Activated T-cell treated with anti-CD3 and anti-CD28 coated beads for 24 hours (primary cell): ENCODE measurements around the gene VIPR2.
"Not testable (repeated sequence)": the region's sequence is repeated elsewhere in the genome, so short reads cannot be mapped to it uniquely, and the experiment has no call there.

Experiments used
- DNase-seq: peaks from one replicate; pipeline ENCODE4 v3.0.0-alpha.2; 2020; ENCODE audit warnings: low read depth

VIPR2 gene

GRCh38 chr7:159091480-159092475 is 52.9 kb downstream of the VIPR2 start:
- DNase-seq, result no peak

- no peak for DNase-seq
Measured at GRCh38 chr7:159091041-159091440, 53.6 kb downstream of the VIPR2 start.

- DNase-seq, result no peak
Measured at GRCh38 chr7:159088016-159088865, 56.4 kb downstream of the VIPR2 start.

- DNase-seq, result no peak
Measured at GRCh38 chr7:159086301-159086925, 58.3 kb downstream of the VIPR2 start.

- no peak for DNase-seq
Measured at GRCh38 chr7:159084069-159084801, 60.4 kb downstream of the VIPR2 start.

GRCh38 chr7:159083698-159084068 is 61.0 kb downstream of the VIPR2 start:
- no peak for DNase-seq

GRCh38 chr7:159083001-159083697 is 61.5 kb downstream of the VIPR2 start:
- DNase-seq, result no peak

GRCh38 chr7:159082075-159082474 is 62.6 kb downstream of the VIPR2 start:
- DNase-seq, result not testable (repeated sequence)

- DNase-seq, result no peak
Measured at GRCh38 chr7:159078911-159079270, 65.8 kb downstream of the VIPR2 start.

- DNase-seq, result no peak
Measured at GRCh38 chr7:159078193-159078910, 66.3 kb downstream of the VIPR2 start.

GRCh38 chr7:159076333-159076732 is 68.3 kb downstream of the VIPR2 start:
- DNase-seq, result no peak

- DNase-seq, result no peak
Measured at GRCh38 chr7:159075563-159076238, 69.0 kb downstream of the VIPR2 start.

- DNase-seq, result no peak
Measured at GRCh38 chr7:159071260-159071659, 73.4 kb downstream of the VIPR2 start.

GRCh38 chr7:159070431-159071148 is 74.1 kb downstream of the VIPR2 start:
- DNase-seq, result no peak

GRCh38 chr7:159068893-159069448 is 75.7 kb downstream of the VIPR2 start:
- DNase-seq, result no peak

- DNase-seq, result no peak
Measured at GRCh38 chr7:159068488-159068811, 76.2 kb downstream of the VIPR2 start.

- no peak for DNase-seq
Measured at GRCh38 chr7:159067576-159068487, 76.8 kb downstream of the VIPR2 start.
